ENCODE results near the gene PRPF39.

Gene PRPF39

GRCh38 chr14:45083617-45083975 is 320 bp upstream of the PRPF39 start:
- Histone ChIP-seq H3K9me3 (ENCODE audit: low read length) (no peaks in the 10 kb centered on the region), H3K27ac (ENCODE audit: low read depth, low read length) (no peak overlapping the region), H3K4me3 (ENCODE audit: low read depth in 1 of 2, low read length in 2 of 2) (peak overlapping the region; percentile 45 to 81), H3K36me3 (ENCODE audit: insufficient read depth, low read length) (no peaks in the 10 kb centered on the region), H3K4me1 (ENCODE audit: insufficient read depth, low read length) (peaks cover 35% of the 10 kb centered on the region), H3K27me3 (ENCODE audit: control insufficient read depth in 1 of 2, insufficient read depth in 2 of 2, low read length in 2 of 2) (no peaks in the 10 kb centered on the region), H3K9ac (ENCODE audit: low read length) (peak overlapping the region; percentile 83)

GRCh38 chr14:45084946-45085346 is 1.0 kb downstream of the PRPF39 start:
- Histone ChIP-seq H3K27me3 (ENCODE audit: control insufficient read depth in 1 of 2, insufficient read depth in 2 of 2, low read length in 2 of 2) (no peaks in the 10 kb centered on the region), H3K4me3 (ENCODE audit: low read depth in 1 of 2, low read length in 2 of 2) (peak overlapping the region; percentile 6 to 81), H3K27ac (ENCODE audit: low read depth, low read length) (peak overlapping the region; percentile 74), H3K4me1 (ENCODE audit: insufficient read depth, low read length) (peaks cover 35% of the 10 kb centered on the region), H3K36me3 (ENCODE audit: insufficient read depth, low read length) (no peaks in the 10 kb centered on the region), H3K9me3 (ENCODE audit: low read length) (no peaks in the 10 kb centered on the region), H3K9ac (ENCODE audit: low read length) (peak overlapping the region; percentile 77)

- Histone ChIP-seq H3K4me1 (ENCODE audit: insufficient read depth, low read length) (peaks cover 33% of the 10 kb centered on the region), H3K9ac (ENCODE audit: low read length) (no peak overlapping the region), H3K36me3 (ENCODE audit: insufficient read depth, low read length) (no peaks in the 10 kb centered on the region), H3K27ac (ENCODE audit: low read depth, low read length) (no peak overlapping the region), H3K4me3 (ENCODE audit: low read depth in 1 of 2, low read length in 2 of 2) (no peak overlapping the region), H3K27me3 (ENCODE audit: control insufficient read depth in 1 of 2, insufficient read depth in 2 of 2, low read length in 2 of 2) (no peaks in the 10 kb centered on the region), H3K9me3 (ENCODE audit: low read length) (no peaks in the 10 kb centered on the region)
Measured at GRCh38 chr14:45089813-45090212, 5.9 kb downstream of the PRPF39 start.

GRCh38 chr14:45091710-45092109 is 7.8 kb downstream of the PRPF39 start:
- no peak overlapping the region for H3K9ac ChIP-seq (ENCODE audit: low read length)
- H3K4me1 ChIP-seq (ENCODE audit: insufficient read depth, low read length), result peaks cover 17% of the 10 kb centered on the region

GRCh38 chr14:45094275-45094674 is 10.4 kb downstream of the PRPF39 start:
- H3K27ac ChIP-seq (ENCODE audit: low read depth, low read length), result no peak overlapping the region
- H3K9me3 ChIP-seq (ENCODE audit: low read length), result no peaks in the 10 kb centered on the region
- H3K4me1 ChIP-seq (ENCODE audit: insufficient read depth, low read length), result peaks cover 3% of the 10 kb centered on the region
- H3K36me3 ChIP-seq (ENCODE audit: insufficient read depth, low read length), result peaks cover 20% of the 10 kb centered on the region
- no peak overlapping the region for H3K4me3 ChIP-seq (ENCODE audit: low read depth in 1 of 2, low read length in 2 of 2)
- H3K9ac ChIP-seq (ENCODE audit: low read length), result no peak overlapping the region
- no peaks in the 10 kb centered on the region for H3K27me3 ChIP-seq (ENCODE audit: control insufficient read depth in 1 of 2, insufficient read depth in 2 of 2, low read length in 2 of 2)

More at GRCh38 chr14:45091710-45092109, 7.8 kb downstream of the PRPF39 start:
- H3K4me3 ChIP-seq (ENCODE audit: low read depth in 1 of 2, low read length in 2 of 2), result no peak overlapping the region
- no peaks in the 10 kb centered on the region for H3K27me3 ChIP-seq (ENCODE audit: control insufficient read depth in 1 of 2, insufficient read depth in 2 of 2, low read length in 2 of 2)
- H3K36me3 ChIP-seq (ENCODE audit: insufficient read depth, low read length), result peaks cover 6% of the 10 kb centered on the region
- no peak overlapping the region for H3K27ac ChIP-seq (ENCODE audit: low read depth, low read length)
- H3K9me3 ChIP-seq (ENCODE audit: low read length), result no peaks in the 10 kb centered on the region

- Histone ChIP-seq H3K9me3 (ENCODE audit: low read length) (no peaks in the 10 kb centered on the region), H3K4me1 (ENCODE audit: insufficient read depth, low read length) (peaks cover 3% of the 10 kb centered on the region), H3K27me3 (ENCODE audit: control insufficient read depth in 1 of 2, insufficient read depth in 2 of 2, low read length in 2 of 2) (no peaks in the 10 kb centered on the region), H3K27ac (ENCODE audit: low read depth, low read length) (no peak overlapping the region), H3K4me3 (ENCODE audit: low read depth in 1 of 2, low read length in 2 of 2) (no peak overlapping the region), H3K9ac (ENCODE audit: low read length) (no peak overlapping the region), H3K36me3 (ENCODE audit: insufficient read depth, low read length) (peaks cover 28% of the 10 kb centered on the region)
Measured at GRCh38 chr14:45095143-45095542, 11.2 kb downstream of the PRPF39 start.

- Histone ChIP-seq H3K9me3 (ENCODE audit: low read length) (no peaks in the 10 kb centered on the region), H3K9ac (ENCODE audit: low read length) (no peak overlapping the region), H3K4me3 (ENCODE audit: low read depth in 1 of 2, low read length in 2 of 2) (no peak overlapping the region), H3K36me3 (ENCODE audit: insufficient read depth, low read length) (peaks cover 31% of the 10 kb centered on the region), H3K27me3 (ENCODE audit: control insufficient read depth in 1 of 2, insufficient read depth in 2 of 2, low read length in 2 of 2) (no peaks in the 10 kb centered on the region), H3K4me1 (ENCODE audit: insufficient read depth, low read length) (no peaks in the 10 kb centered on the region), H3K27ac (ENCODE audit: low read depth, low read length) (no peak overlapping the region)
Measured at GRCh38 chr14:45096218-45096617, 12.3 kb downstream of the PRPF39 start.

- Histone ChIP-seq H3K36me3 (ENCODE audit: insufficient read depth, low read length) (peaks cover 48% of the 10 kb centered on the region), H3K9me3 (ENCODE audit: low read length) (no peaks in the 10 kb centered on the region), H3K4me3 (ENCODE audit: low read depth in 1 of 2, low read length in 2 of 2) (no peak overlapping the region), H3K27ac (ENCODE audit: low read depth, low read length) (no peak overlapping the region), H3K4me1 (ENCODE audit: insufficient read depth, low read length) (no peaks in the 10 kb centered on the region), H3K27me3 (ENCODE audit: control insufficient read depth in 1 of 2, insufficient read depth in 2 of 2, low read length in 2 of 2) (no peaks in the 10 kb centered on the region), H3K9ac (ENCODE audit: low read length) (no peak overlapping the region)
Measured at GRCh38 chr14:45103806-45104205, 19.9 kb downstream of the PRPF39 start.

GRCh38 chr14:45104561-45104960 is 20.6 kb downstream of the PRPF39 start:
- Histone ChIP-seq H3K27ac (ENCODE audit: low read depth, low read length) (no peak overlapping the region), H3K27me3 (ENCODE audit: control insufficient read depth in 1 of 2, insufficient read depth in 2 of 2, low read length in 2 of 2) (no peaks in the 10 kb centered on the region), H3K9ac (ENCODE audit: low read length) (no peak overlapping the region), H3K9me3 (ENCODE audit: low read length) (no peaks in the 10 kb centered on the region), H3K4me1 (ENCODE audit: insufficient read depth, low read length) (no peaks in the 10 kb centered on the region), H3K36me3 (ENCODE audit: insufficient read depth, low read length) (peaks cover 50% of the 10 kb centered on the region), H3K4me3 (ENCODE audit: low read depth in 1 of 2, low read length in 2 of 2) (no peak overlapping the region)

- Histone ChIP-seq H3K9ac (ENCODE audit: low read length) (no peak overlapping the region), H3K27me3 (ENCODE audit: control insufficient read depth in 1 of 2, insufficient read depth in 2 of 2, low read length in 2 of 2) (no peaks in the 10 kb centered on the region), H3K9me3 (ENCODE audit: low read length) (no peaks in the 10 kb centered on the region), H3K27ac (ENCODE audit: low read depth, low read length) (no peak overlapping the region), H3K4me3 (ENCODE audit: low read depth in 1 of 2, low read length in 2 of 2) (no peak overlapping the region), H3K36me3 (ENCODE audit: insufficient read depth, low read length) (peaks cover 58% of the 10 kb centered on the region), H3K4me1 (ENCODE audit: insufficient read depth, low read length) (no peaks in the 10 kb centered on the region)
Measured at GRCh38 chr14:45112896-45113781, 29.2 kb downstream of the PRPF39 start.

GRCh38 chr14:45114327-45114726 is 30.4 kb downstream of the PRPF39 start:
- no peaks in the 10 kb centered on the region for H3K9me3 ChIP-seq (ENCODE audit: low read length)
- no peak overlapping the region for H3K9ac ChIP-seq (ENCODE audit: low read length)
- no peaks in the 10 kb centered on the region for H3K27me3 ChIP-seq (ENCODE audit: control insufficient read depth in 1 of 2, insufficient read depth in 2 of 2, low read length in 2 of 2)
- no peaks in the 10 kb centered on the region for H3K4me1 ChIP-seq (ENCODE audit: insufficient read depth, low read length)
- H3K27ac ChIP-seq (ENCODE audit: low read depth, low read length), result no peak overlapping the region
- peaks cover 55% of the 10 kb centered on the region for H3K36me3 ChIP-seq (ENCODE audit: insufficient read depth, low read length)
- H3K4me3 ChIP-seq (ENCODE audit: low read depth in 1 of 2, low read length in 2 of 2), result no peak overlapping the region

GRCh38 chr14:45118594-45118993 is 34.7 kb downstream of the PRPF39 start:
- Histone ChIP-seq H3K4me3 (ENCODE audit: low read depth in 1 of 2, low read length in 2 of 2) (no peak overlapping the region), H3K36me3 (ENCODE audit: insufficient read depth, low read length) (peaks cover 48% of the 10 kb centered on the region), H3K9ac (ENCODE audit: low read length) (no peak overlapping the region), H3K9me3 (ENCODE audit: low read length) (no peaks in the 10 kb centered on the region), H3K27me3 (ENCODE audit: control insufficient read depth in 1 of 2, insufficient read depth in 2 of 2, low read length in 2 of 2) (no peaks in the 10 kb centered on the region), H3K4me1 (ENCODE audit: insufficient read depth, low read length) (no peaks in the 10 kb centered on the region), H3K27ac (ENCODE audit: low read depth, low read length) (no peak overlapping the region)

Data from muscle layer of colon (tissue), 2 donors.